RPMI8226 (cell line): ENCODE results near the gene G6PD.
"Not testable (repeated sequence)": the region's sequence is repeated elsewhere in the genome, so short reads cannot be mapped to it uniquely, and the experiment has no call there.

Source experiments
- DNase-seq: peaks from one replicate; pipeline ENCODE4 v3.0.0-alpha.2; 2015

Gene G6PD

DNA sequence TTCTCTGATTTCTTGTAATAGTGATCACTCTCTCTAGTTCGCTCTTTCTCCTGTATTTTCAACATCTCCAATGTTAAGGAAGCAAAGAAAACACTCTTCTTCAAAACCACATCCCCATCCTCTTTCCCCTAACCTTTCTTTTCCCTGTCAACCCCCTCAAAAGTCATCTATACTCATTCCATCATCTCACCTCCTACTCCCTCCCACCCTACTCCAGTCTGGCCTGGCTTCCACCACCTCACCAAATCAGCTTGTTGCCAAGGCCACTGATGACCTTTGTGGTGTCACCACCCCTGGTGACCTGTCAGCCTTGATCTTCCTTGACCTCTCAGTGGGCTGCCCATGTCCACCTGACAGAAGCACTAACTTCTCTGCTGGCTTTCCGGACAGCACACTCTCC, 32.9 kb downstream of the G6PD start:
- no peak for DNase-seq

DNA sequence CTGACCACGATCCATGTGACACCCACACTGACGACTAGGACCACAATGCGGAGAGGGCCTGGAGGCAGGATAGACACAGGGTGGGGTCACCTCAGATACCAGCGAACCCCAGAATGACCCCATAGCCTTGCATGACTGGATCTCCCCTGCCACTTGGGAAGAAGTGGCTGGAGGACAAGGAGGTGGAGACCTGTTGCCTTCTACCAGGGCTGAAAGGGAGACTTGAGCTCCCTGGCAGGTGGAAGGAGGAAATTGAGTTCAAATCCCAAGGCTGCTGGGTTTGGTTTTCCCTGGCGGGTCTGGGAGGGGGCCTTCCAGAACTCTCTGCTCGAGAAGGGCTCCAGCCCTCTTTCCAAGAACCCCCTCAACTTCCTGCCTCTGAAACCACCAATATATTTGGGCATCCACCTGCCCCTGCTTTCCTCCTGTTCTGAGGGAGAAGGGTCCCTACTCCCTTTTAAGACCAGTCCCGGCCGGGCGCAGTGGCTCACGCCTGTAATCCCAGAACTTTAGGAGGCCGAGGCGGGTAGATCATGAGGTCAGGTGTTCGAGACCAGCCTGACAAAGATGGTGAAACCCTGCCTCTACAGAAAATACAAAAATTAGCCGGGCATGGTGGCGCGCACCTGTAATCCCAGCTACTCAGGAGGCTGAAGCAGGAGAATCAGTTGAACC, 33.6 kb downstream of the G6PD start:
- no peak for DNase-seq

DNA sequence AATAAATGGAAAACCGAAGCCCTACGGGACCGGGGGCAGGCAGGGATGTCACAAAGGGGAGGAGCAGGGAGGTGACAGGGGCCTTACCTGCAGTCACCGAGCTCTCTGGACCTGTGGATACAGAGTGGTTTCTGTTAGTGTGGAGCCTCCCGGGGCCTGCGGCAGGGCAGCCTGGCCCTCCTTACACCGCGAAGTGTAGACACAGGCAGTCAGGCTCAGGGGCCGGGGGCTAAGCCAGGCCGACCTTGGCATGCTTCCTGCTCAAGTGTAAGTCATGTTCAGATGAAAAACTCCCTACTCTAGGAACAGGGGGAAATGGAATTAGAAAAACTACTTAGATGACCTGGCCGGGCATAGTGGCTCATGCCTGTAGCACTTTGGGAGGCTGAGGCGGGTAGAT, 34.9 kb downstream of the G6PD start:
- DNase-seq, result no peak

DNA sequence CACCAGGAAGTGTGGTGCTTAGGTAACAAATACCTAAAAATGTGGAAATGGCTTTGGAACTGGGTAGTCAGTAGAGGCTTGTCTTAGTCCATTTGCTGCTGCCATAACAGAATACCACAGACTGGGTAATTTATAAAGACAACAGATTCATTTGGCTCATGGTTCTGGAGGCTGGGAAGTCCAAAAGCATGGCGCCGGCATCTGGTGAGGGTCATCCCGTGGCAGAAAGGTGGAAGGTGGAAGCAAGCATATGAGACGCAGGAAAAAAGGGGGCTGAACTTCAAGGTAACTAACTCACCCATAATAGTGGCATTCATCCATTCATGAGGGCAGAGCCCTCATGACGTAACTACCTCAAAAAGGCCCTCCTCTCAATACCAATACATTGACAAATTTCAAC, 37.2 kb downstream of the G6PD start:
- DNase-seq, result no peak

DNA sequence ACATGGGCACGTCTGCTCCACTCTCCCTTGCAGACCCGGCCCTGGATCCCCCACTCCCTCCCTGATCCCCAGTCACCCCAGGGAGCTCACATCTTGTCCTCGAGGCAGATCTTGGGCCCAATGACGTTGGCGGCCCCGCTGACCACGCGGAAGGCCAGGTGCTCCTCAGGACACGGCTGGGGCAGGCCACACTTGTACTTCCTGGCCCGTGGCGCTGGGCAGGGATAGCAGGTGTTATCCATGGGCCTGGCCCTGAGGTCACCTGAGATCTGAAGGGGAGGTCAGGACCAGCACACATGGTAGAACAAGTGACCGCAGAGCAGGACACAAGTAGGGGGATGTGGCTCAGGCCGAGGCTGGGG, 38.3 kb downstream of the G6PD start:
- DNase-seq, result no peak

DNA sequence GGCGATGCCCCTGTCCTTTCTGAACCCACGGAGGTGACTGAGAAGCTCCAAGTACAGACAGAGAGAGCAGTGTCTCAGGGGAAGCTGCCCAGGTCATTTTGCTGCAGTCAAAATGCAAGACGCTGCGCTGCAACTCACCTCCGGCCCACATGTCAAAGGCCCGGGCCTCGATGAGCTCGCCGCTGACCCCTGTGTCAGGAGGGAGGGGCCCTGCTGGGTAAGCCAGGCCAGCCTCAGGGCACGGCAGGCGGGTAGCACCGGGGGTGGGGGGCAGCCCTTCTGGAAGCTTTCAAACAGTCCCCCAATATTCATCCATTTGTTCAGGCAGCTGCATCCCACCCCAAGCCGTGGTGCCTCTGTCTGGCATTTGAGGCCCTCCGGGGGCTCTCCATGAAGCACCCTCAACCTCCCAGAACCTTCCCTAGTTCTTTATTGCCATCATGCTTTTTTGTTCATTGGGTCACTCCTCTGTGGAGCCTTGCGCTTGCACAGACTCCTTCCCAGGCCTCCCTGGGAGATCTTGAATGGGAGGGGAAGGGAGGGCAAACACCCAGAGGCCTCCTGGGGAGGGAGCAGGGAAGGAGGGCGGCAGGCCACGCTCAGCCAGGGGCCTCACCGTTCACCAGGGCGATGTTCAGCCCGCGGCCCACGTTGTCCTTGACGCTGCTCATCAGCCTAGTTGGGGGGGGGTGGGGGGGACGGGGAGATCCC, 38.8 kb downstream of the G6PD start:
- DNase-seq, result no peak

DNA sequence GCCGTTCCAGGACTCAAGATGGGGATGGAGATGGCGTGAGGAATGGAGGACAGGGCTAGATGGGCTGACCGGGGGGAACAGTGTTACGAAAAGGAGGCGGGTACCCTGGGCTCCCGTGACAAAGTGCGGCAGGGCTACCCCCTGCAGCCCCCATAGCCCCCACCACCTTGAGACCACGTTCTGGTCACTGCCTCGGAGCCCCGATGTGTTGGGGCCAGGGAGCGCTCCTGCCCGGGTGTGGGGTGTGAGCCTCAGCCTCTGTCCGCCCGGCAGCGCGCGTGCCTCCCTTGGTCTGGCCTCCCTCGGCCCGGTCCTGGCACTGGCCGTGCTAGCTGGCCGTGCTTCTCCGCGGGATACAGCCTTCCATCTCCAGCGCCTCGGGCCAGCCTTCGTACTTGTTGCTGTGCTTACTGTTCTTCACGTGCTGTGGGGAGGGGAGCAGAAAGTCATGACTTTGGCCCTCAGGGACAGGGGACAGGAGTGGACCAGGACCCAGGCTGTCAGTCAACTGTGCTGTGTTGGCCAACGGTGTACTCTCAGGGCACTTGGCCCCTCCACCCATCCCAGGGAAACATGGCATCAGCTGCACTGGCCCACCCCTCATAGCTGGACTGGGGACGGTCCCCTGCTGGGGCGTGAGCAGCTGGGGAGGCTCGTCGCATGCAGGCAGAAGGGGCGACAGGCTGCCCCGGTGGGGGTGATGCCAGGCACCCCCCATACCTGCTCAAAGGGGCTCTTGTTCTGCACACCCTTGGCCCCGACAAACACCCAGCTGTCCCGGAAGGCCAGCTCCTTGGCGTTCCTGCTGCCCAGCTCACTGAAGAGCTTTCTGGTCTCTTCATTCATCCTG, 39.9 kb downstream of the G6PD start:
- no peak for DNase-seq

DNA sequence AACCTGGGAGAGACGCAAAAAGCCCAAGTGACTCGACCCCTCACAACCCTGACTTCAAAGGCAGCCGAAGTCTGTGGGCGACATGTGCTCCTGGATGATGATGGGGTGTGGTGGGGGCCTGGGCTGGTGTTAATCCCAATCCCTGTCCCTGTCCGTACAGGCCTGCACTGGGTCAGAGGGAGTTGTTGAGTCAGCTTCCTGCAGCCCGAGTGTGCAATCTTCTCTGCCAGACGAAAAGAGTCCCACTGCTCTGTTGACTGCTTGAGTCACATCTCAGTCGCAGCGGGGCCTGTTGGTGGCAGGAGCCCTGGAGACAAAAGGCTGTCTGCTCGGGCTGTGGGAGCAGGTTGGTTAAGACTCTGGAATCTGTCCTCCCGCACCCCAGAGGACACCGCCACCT, 40.9 kb downstream of the G6PD start:
- DNase-seq, result no peak

DNA sequence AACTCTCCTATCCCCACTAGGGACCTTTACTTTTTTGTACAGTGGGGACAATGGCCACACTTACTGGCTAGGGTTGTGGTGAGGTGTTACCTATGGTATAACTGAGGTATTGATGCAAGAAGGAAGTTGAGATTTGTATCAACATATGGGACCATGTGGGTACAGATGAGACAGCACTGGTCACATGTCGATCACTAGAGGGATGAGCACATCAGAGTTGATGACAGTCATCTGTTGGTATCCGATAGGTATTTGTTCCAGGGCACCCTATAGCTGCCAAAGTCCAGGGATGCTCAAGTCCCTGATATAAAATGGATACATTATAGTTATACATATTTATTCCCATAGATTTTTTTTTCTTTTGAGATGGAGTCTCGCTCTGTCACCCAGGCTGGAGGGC, 43.7 kb downstream of the G6PD start:
- no peak for DNase-seq

DNA sequence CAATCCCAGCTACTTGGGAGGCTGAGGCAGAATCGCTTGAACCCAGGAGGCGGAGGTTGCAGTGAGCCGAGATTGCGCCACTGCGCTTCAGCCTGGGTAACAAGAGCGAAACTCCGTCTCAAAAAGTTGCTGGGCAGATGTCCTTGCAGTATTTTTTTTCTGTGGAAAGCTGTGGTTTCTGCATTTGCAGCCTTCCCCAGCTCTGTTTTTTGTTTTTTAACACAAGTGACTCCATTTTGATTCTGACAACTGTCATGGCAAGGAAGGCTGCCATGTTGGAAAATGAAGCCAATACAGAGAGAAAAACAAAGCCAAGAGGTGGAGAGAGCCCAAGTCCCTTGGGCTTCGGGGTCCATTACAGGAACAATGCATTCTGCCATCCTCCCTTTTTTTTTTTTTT, 44.5 kb downstream of the G6PD start:
- DNase-seq, result no peak

DNA sequence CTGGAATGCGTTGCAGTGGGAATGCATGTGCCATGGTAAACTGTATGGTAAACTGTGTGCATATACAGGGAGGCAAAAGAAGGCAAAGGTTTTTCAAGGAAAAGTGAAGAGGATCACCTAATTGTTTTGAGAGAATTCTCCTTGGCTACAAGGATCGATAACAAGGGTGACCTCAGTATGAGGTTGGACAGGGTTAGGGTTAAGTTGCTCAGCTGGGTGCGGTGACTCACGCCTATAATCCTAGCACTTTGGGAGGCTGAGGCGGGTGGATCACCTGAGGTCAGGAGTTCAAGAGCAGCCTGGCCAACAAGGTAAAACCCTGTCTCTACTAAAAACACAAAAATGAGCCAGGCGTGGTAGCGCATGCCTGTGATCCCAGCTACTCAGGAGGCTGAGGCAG, 45.2 kb downstream of the G6PD start:
- not testable (repeated sequence) for DNase-seq

DNA sequence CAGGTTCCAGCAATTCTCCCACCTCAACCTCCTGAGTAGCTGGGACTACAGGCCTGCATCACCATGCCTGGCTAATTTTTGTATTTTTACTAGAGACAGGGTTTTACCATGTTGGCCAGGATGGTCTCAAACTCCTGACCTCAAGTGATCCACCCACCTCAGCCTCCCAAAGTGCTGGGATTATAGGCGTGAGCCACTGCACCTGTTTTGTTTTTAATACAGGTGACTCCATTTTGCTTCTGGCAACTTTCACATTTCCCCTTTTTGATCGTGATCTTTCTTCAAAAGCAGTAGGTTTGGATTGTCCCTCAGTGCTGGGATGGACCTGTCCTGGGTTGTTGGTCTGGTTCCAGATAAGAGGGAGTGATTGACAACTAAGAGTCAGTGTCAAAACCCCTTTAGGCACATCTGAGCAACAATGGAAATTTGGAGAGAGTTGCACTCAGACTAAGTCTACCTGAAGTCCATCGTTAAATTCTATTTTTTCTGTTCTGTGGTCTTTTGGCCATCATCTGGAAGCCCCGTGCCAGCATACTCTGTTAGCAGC, 50.0 kb downstream of the G6PD start:
- peak; percentile 26 for DNase-seq

DNA sequence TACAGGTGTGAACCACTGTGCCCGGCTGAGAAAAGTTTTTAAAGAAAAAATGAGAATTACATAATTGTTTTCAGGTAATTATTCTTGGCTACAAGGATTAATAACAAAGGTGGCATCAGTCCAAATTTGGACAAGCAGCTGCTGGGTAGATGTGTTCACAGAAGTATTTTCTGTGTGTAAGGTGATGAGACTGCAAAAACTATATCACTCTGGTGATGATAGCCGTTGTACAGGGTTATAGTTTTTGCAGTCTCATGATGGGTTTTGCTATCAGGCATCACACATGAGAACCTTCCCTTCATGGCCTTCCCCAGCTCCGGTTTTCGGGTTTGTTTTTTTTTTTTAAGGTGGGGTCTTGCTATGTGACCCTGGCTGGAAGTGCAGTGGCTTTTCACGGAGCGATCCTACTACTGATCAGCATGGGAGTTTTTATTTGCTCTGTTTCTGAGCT, 51.1 kb downstream of the G6PD start:
- DNase-seq, result peak; percentile 80

DNA sequence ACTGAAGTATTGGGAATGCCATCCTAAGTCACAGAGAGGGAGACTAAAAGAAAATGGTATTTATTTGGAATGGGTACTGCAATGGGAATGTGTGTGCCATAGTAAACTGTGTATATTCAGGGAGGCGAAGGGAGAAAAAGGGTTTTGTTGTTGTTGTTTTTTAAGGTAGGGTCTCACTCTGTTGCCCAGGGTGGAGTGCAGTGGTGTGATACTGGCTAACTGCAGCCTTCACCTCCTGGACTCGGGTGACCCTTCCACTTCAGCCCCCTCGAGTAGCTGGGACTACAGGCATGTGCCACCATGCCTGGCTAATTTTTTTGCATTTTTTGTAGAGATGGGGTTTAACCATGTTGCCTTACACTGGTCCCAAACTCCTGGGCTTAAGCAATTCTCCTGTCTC, 51.9 kb downstream of the G6PD start:
- no peak for DNase-seq

DNA sequence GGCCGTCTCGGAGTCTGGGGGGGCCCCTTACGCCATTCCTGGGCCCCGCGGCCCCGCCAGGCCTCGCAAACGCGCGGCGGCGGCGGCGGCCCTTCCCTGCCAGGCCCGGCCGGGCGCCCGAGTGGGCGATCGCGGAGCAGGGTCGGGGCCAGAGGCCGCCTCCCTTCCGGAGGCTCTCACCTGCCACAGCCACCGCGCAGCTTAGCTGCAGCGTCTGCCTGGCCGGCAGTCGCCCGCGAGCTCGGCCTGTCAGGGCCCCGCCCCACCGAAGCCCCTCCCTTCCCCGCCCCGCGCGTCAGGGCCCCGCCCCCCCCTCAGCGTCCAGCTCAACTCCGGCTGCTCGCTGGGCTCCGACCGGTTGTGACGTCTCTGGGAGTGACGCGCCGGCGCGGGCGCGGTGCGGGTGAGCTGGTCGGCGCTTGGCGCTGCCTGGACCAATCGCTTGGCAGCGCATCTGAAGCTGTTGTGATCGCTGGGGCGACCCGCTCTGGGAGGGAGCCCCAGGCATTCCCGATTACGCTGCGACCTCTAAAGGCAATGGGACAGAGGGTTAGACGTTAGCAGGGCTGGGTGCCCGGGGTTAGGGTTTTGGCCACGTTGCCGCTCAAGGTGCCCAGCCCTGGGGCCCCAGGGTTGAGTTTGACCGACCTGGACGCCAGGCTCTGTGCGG, 56.1 kb downstream of the G6PD start, which contains the start of gene SLC10A3:
Gene SLC10A3, minus strand, starts transcription at position 216 of the 670 bp plus-strand sequence. CDS start 1,689 bp downstream, outside the sequence.
- DNase-seq, result peak; percentile 96

DNA sequence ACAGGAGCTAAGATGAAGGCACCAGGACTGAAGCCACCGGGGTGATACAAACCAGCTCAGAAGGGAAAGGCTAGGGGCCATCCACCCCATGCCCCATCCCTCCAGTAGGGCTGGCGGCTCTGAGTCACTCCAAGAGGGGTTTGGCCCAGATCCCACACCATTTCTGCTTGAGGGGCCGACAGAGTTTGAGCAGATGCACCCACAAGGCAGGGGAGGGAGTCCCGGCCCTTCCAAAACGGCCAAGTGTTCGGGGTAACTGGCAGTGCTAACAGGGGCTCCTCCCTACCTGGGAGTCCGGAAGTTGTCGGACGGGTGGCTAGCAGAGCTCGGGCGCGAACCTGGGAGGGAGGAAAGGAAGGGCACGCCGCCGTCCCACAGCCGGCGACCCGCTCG, 56.6 kb downstream of the G6PD start:
- DNase-seq, result peak; percentile 54

DNA sequence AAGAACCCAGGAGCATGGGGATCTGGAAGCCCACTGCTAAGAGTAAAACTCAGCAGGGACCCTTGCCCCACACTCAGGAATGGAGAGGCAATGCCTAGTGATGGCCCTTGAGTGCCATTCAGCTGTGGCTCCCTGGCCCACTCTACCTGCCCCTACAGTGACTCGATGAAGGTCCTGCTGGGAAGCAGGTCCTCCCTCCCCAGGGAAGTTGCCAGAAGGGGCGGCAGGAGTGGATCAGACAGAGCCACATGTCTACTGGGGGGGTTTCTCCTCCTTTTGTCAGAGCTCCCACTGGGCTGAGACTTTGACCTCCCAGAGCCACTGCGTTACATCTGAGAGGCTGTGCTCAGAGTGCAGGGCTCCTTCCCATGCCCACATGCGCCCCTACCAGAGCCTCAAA, 57.5 kb downstream of the G6PD start:
- no peak for DNase-seq

DNA sequence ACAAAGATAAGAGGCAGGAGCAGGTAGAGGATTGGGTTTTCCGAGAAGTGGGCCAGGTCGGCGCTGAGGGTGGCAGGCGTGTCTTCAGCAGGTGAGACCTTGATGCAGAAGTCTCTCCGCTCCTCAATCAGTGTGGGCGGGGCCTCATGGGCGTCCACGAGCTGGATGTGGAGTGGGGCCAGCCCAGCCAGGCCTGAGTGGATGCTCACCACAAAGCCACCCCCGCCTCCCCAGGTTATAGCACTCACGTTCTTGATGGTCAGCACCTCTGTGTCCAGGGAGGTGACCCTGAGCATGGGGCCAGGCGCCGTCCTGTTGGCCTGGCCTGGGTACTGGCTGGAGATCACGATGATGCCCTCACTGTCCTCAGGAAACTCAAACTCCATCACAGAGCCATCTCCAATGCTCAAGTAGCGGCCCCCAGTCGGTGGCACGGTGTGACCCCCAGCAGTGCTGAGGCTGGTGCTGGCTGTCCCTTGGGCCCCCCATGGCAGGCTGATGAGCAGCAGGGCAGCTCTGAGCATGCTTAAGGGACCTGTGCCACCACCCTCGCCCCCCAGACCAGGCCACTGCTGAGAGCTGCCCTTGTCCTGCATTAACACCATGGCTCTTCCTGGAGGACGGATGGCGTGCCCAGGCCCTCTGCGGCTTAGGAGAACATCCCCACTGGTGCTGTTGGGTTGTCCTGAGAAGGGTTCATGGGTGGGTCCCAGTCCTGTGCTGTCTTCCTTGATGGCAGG, 58.1 kb downstream of the G6PD start:
- DNase-seq, result no peak

DNA sequence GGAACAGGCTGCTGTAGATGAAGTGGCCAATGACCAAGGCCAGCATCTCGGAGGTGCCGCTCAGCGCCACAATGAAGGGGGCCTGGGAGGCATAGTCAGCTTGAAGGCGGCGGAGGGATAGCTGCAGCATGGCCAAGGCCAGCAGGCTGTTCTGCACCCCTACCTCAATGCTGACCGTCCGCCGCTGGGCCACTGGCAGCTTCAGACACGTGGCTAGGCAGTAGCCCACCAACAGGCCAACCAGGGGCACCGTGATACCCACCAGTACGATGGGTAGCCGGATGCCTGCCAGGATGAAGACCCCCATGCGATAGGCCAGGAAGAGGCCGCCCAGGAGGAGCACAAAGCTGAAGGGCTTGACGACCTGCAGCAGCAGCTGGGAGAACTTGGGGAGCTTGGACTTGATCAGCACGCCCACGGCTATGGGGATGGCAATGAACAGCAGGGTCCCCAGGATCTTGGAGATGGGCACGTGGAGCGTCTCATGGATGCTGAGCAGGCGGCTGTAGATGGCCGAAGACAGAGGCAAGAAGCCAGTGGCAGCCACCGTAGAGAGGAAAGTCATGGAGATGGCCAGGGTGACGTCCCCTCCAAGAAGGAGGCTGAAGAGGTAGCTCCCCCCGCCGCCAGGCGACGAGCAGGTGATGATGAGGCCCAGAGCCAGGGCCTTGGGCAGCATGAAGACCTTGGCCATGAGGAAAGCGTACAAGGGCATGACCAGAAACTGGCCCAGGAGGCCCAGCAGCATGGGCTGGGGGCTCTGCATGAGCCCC, 58.9 kb downstream of the G6PD start:
- no peak for DNase-seq

DNA sequence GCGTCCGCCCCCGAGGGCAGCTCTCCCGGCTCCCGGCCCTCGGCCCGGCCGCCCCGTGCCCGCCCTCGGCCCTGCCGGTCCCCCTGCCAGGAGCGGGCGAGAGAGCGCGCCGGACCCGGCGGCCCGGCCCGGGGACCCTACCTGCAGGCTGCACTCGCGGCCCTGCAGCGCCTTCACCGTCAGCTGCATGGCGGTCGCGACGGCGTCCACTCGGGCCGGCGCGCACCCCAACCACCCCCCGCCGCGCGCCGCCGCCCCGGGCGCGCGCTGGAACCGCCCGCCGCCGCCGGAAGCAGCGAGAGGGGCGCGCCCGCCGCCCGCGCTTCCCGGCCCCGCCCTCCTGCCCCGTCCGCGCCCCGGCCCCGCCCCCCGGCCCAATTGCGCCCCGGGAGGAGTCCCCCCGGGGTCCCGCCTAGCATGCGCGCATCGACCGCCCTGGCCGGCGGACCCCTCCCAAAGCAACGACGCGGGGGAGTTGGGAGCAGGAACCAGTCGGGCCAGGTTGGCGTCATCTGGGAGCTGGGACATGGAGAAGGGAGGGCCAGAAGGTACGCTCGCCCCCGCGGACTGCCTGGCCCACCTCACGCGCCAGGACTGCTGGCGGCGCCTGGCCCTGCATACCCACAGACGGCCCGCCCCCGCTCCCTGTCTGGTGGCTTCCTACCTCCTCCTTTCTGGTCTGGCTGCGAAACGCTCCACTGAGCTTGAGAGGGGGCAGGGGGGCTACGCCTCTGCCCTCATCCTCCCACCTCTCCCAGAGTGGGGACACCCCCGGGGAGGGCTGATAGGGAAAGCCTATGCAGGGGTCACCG, 60.0 kb downstream of the G6PD start, which contains the start of gene UBL4A:
Gene UBL4A, minus strand, starts transcription at position 220 of the 812 bp plus-strand sequence. Its CDS starts 31 bp downstream, at position 189.
- peak; percentile 69 for DNase-seq
